ENCODE data around the gene COL23A1.
A peak's percentile ranks its signal among the peaks of the same experiment; 100 is the strongest.
"Not testable (repeated sequence)": the region's sequence is repeated elsewhere in the genome, so short reads cannot be mapped to it uniquely, and the experiment has no call there.

Gene COL23A1

DNA sequence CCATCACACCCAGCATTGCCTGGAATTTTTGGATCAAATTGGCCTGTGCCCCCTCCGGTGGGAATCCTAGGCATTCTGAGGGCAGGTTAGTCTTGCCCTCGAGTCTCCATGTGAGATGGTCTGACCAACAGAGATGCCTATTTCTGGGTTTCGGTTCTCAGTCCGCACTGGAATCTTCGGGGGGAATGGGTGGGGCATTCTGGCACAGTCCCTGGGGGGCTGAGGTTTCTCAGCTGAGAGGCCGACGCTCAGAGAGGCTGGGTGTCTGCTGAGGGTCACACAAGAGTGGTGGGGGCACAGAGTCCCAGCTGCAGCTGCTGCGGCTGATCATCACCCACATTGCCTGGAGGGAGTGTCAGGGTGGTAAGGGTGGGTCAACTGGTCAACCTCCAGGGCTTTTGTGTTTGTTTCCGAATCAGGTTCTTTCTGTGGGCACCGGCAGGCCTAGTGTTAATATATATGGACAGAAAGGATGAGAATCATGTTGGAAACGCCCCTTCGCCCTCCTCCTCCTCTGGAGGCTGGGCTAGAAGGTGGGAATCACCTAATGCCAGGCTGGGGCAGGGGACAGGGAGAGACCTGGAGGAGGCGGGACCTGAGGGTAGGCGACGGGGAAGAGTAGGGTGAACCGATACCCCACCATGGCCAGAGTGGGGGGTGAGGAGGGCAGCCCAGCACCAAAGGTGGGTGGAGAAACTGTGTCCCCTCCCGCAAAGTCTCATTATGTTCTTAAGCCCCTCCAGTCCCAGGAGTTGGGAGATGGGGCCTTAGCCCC lies 208.1 kb downstream of the COL23A1 start:
- no peak for DNase-seq

GRCh38 chr5:178381206-178381605 lies 209.0 kb downstream of the COL23A1 start:
- no peak for DNase-seq

DNA sequence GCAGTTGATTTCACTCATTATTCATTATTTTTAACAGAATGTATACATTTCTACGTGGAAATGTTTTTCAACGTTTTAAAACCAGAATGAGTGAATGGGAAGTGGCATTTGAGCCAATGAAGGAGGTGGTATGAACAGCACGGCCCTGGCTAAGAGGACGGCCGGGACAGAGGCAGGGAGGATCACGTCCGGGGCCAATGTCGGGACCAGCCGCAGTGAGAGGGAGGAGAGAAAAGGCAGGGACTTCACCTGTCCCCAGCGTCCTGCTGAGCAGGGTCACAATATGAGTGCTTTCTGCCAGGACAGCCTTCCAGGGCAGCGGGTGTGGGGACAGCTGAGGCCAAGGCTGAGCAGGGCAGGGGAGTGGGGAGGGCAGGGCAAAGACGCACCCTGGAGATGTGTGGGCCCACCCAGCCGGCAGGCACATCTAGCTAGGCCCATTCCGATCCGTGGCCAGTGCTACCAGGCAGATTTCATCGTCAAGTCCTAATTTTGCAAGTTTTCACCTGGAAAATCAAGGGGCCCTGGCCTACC lies 209.6 kb downstream of the COL23A1 start:
- DNase-seq, result no peak

DNA sequence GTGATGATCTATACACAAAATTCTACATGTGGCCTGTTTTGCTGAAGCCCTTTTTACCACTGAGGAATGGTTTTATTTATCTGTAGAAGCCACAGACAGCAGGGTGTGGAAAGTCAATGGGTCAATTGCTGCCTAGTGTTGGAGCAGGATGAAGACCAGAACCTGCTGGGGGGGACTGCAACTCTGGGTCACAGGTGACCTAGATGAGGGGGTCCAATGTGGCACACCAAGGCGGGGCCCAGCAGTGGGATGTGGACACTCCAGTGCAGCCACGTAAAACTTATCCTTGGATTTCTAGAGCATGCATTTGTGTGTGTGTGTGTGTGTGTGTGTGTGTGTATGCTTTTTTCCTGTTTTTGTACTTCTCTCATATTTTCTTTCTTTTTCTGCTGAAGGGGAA lies 210.1 kb downstream of the COL23A1 start:
- no peak for DNase-seq

DNA sequence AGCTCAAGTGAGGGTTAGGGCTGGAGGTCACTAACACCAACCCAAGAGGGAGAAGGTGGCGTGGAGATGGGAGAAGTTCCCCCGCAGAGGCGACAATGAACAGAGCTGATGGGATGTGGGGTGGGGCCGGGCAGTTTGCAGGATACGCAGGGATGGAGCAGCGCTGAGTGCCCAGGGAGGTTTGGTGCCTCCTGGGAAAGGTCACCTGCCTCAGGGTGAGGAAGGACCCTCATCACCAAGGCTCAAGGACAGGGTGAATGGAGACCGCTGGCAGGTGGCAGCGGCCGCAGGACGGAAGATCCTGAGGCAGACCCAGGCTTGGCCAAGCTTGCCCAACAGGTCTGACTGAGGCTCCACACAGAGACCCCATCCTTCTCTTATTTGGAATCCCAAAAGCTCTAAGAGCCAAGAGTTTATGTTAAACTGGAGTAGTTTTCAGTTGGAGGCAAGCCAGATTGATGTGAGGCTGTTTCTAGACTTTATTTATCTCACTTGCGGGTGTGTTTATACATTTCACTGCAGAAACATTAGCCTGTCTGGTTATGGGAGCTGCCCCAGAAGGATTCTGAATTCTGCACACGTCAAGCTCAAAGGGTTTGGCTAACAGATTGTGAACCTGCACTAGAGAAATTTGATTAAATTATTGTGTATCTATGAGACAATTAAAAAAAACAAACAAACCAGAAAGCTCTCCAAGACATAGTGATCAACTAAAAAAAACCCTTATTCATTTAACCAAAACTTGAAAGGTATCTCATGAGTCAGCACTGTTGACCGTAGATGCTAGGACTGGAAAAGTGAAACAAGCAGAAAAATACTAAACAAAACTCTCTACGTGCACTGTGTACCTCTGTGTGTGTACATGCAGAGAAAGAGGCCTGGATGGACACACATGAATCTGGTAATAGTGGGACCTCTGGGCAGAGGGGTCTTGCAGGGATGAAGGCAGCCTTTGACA lies 211.4 kb downstream of the COL23A1 start:
- no peak for DNase-seq

DNA sequence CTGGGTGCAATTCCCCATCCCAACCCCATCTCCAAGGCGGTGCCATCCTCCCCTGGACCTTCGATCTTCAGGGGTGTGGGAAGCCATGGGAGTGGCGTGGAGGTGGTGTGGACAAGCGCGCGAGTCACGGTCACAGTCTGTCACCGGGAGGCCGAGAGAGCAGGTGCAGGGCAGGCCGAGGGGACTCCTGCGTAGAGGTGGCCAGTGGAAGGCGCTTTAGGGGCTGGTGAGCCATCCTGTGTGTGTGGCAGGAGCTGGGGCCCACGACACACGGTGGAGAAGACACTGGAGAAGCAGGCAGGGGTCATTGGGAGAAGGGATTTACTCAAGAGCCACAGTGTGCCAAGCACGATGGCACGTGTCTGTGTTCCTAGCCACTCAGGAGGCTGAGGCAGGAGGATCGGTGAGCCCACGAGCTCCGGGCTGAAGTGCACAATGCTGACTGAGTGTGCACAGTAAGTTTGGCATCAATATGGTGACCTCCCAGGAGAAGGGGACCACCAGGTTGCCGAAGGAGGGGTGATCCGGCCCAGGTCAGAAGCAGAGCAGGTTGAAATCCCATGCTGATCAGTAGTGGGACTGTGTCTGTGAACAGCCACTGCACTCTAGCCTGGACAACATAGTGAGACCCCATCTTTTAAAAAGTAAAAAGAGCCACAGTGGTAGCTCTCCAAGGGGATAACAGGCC lies 212.5 kb downstream of the COL23A1 start:
- DNase-seq, result no peak

DNA sequence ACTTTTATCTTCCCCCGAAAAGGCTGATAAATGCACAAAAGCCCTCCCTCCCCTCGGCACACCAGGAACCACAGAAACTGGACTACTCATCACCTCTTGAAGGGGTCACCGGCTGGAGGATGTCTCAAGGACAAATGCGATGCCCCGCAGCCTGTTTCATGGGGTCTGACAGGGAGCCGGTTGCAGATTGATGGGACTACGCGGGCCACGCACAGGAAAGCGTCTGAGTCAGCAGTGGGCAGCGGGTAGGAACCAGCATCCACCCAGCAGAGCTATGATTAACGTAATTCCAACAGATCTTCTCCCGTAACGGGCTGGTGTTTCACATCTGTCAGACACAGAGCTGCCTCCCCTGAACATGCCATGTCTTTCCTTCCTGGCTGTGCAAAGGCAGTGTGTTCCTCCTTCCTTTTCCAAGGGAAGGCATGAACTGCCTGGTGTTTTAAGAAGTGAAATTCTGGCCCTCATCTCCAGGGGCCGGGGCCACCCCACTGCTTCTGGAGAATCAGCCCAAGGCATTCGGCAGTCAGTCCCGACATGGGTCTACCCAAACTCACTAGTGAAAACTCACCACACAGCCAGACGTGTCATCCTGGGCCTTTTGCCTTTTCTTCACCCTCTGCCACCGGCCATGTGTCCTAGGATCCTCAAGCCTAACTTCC lies 213.1 kb downstream of the COL23A1 start:
- no peak for DNase-seq

DNA sequence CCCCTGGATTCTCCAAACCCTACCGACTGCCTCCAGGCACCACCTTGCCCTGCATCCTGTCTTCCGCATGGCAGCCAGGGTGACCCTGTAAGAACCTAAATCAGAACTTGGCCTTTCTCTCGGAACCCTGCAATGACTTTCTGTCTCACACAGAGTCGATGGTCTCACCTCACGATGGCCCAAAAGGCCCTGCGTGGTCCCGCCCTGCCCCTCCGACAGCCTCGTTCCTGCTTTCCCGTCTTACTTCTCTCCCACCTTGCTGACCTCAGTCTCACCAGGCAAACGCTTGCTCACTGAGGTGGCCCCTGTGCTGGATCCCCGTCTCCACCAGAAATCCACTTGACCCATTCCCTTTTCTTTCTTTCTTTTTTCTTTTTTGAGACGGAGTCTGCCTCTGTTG lies 214.8 kb downstream of the COL23A1 start:
- DNase-seq, result no peak

- DNase-seq, result no peak
These were observed 216.5 kb downstream of the COL23A1 start for GRCh38 chr5:178373711-178374110.

- peak in 25 of 51 donors; percentile 5 to 59 (median 37) for DNase-seq
These were observed 218.0 kb downstream of the COL23A1 start for GRCh38 chr5:178372142-178372571.

DNA sequence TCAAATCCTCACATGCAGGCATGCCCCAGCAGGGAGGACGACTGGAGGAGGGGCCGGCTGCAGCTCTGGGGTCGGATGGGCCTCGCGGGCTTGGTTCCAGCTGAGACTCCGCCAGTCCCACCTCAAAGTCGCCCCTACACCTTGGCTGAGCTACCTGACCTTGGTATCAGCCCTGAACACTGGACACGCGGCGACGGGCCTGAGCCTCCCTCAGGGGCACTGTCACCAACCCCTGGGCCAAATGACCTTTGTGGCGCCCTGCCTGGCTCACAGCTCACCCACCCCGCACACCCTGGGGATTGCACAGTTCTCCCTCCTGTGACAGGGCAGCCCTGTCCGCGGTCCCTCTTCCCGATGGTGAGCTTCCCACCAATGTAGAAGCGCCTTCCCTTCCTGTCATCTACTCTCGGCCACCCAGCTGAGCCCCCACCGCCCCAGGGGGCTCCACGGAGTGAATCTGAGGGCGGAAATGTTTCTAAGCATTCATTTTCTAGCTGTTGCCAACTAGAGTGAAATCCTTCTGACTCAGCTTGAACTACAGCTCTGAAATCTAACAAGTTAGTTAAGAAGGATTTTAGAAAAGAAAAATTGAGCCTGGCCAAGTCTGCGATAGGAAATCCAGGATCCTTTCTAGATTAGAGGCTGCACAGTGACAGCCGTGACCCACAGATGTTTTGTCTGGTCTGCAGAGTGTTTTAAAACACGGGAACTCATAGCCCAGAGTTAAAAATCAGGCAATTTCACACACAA lies 218.7 kb downstream of the COL23A1 start:
- no peak for DNase-seq

DNA sequence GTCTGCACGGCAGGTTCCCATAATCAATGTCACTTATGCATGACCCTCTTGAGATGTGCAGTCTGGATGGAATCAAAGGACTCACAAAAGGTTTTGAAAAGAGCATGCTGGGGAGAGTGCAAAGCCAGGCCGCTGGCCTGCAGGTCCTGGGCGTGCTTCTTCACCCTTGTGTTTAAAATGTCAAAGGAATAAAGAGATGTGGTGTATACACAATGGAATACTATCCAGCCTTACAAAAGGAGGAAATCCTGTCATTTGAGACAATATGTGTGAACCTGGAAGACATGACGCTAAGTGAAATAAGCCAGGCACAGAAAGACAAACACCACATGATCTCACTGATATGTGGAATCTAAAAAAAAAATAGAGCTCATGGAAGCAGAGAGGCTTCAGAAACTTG lies 220.1 kb downstream of the COL23A1 start:
- no peak for DNase-seq

DNA sequence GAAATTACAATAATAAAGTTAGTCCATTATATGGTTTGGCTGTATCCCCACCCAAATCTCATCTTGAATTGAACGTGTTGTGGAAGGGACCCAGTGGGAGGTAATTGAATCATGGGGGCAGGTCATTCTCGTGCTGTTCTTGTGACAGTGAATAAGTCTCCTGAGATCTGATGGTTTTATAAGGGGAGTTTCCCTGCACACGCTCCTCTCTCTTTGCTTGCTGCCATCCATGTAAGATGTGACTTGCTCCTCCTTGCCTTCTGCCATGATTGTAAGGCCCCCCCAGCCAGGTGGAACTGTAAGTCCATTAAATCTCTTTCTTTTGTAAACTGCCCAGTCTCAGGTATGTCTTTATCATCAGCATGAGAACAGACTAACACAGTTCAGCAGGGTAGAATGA lies 220.7 kb downstream of the COL23A1 start:
- not testable (repeated sequence) for DNase-seq

DNA sequence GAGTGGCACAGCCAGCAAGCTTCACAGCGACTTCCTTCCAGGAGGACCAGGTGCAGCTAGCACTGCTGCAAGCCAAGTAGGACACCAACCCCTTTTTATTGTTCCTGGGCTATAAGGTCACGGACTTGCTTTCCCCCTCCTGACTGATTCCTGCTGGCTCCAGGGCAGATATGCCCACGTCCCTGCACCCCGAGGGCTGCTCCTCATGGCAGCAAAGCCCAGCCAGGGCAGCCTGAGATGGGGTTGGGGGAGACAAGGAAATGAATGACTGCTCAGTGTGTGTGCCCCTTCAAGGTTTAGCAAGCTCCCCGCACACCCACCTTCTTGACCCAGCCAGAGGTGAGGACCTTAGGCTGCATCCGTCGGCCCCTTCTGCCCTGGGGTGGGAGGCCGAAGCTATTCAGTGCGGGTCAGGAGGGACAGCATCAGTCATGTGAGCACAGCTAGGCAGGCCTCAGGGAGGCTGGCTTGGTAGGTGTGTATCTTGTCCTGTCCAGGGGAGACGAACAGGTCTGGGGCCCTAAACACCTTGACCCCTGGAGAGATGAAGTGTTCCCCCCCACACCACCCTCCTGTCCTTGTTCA lies 221.4 kb downstream of the COL23A1 start:
- no peak for DNase-seq

GRCh38 chr5:178368274-178368673 lies 221.9 kb downstream of the COL23A1 start:
- no peak for DNase-seq

DNA sequence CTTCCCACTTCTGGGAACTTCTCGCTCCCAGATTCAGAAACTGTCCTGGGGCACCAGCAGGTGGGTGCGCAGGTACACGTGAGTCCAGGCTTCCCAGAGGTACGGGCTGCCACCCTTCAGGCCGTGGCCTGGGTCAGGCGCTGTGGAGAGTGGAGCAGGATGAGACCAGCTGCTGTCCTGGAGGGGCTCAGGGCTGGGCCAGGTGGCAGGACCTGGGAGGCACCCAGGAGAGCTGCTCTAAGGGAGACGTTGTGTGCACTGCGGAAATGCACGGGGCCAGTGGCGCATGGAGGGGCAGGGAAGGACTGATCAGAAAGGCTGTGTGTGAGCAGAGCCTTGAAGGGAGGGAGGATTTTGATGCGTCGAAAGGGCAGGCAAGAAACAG lies 222.5 kb downstream of the COL23A1 start:
- DNase-seq, result no peak

GRCh38 chr5:178366998-178367735 lies 223.0 kb downstream of the COL23A1 start:
- DNase-seq, result no peak

GRCh38 chr5:178365501-178366440 lies 224.4 kb downstream of the COL23A1 start:
- DNase-seq, result no peak
